NB4 (cell line): ENCODE results near the gene GRN.

Source experiments
- CTCF ChIP-seq: IDR thresholded peaks from one replicate; pipeline ENCODE4 v1.5.1; 2012; ENCODE audit warnings: low read depth, low read length
- MAX ChIP-seq: IDR thresholded peaks from 2 replicates; pipeline ENCODE4 v1.6.1; 2011; ENCODE audit warnings: low read depth, low read length
- MYC ChIP-seq: IDR thresholded peaks from 2 replicates; pipeline ENCODE4 v1.6.1; 2011; ENCODE audit warnings: low read depth, low read length
- POLR2A ChIP-seq: IDR thresholded peaks from 2 replicates; pipeline ENCODE4 v1.6.1; 2011; ENCODE audit warnings: mild to moderate bottlenecking; ENCODE audit not compliant: insufficient read length; ENCODE audit errors: extremely low read depth

- TF ChIP-seq MYC, result no peak
- TF ChIP-seq CTCF, result no peak
- no peak for TF ChIP-seq POLR2A
- no peak for TF ChIP-seq MAX
These were observed 4.5 kb downstream of the GRN start for GRCh38 chr17:44349553-44350070.
